Hepatocyte (in vitro differentiated cells): ENCODE results near the gene TTLL7.

Source experiments
- EZH2 ChIP-seq: fragments of 200-600 bp; sonication (generic); IDR thresholded peaks from 2 replicates; pipeline ENCODE4 v1.6.1; 2016; ENCODE audit warnings: antibody characterized with exemption, mild to moderate bottlenecking, borderline replicate concordance
- TF ChIP-seq, protein P1 (sequence below): fragments of 200-600 bp; sonication (generic); IDR thresholded peaks from 2 replicates; pipeline ENCODE4 v1.5.1; 2016; ENCODE audit warnings: antibody characterized with exemption, mild to moderate bottlenecking; ENCODE audit not compliant: poor library complexity

DNA sequence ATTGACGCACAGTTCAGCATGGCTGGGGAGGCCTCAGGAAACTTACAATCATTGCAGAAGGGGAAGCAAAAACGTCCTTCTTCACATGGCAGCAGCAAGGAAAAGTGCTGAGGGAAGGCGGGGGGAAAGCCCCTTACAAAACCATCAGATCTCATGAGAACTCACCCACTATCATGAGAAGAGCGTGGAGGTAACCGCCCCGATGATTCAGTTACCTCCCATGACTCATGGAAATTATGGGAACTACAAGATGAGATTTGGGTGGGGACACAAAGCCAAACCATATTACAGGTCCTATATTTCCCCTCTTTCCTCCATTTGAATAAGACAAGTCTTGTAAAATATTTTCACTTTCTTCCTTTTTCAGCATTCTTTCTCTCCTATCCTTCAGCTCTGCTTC lies 7.7 kb upstream of the TTLL7 start:
- no peak for TF ChIP-seq EZH2
- TF ChIP-seq, protein P1, sequence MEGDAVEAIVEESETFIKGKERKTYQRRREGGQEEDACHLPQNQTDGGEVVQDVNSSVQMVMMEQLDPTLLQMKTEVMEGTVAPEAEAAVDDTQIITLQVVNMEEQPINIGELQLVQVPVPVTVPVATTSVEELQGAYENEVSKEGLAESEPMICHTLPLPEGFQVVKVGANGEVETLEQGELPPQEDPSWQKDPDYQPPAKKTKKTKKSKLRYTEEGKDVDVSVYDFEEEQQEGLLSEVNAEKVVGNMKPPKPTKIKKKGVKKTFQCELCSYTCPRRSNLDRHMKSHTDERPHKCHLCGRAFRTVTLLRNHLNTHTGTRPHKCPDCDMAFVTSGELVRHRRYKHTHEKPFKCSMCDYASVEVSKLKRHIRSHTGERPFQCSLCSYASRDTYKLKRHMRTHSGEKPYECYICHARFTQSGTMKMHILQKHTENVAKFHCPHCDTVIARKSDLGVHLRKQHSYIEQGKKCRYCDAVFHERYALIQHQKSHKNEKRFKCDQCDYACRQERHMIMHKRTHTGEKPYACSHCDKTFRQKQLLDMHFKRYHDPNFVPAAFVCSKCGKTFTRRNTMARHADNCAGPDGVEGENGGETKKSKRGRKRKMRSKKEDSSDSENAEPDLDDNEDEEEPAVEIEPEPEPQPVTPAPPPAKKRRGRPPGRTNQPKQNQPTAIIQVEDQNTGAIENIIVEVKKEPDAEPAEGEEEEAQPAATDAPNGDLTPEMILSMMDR, result no peak
